GM12873 (cell line): ENCODE results near the gene CBX6.

Experiments
- TF ChIP-seq, protein P1 (sequence below): IDR thresholded peaks from 2 replicates; pipeline ENCODE4 v1.5.1; 2012; ENCODE audit warnings: low read depth, mild to moderate bottlenecking, moderate library complexity, low read length, control low read depth; ENCODE audit not compliant: insufficient read depth; ENCODE audit errors: missing control alignments

Gene CBX6

DNA sequence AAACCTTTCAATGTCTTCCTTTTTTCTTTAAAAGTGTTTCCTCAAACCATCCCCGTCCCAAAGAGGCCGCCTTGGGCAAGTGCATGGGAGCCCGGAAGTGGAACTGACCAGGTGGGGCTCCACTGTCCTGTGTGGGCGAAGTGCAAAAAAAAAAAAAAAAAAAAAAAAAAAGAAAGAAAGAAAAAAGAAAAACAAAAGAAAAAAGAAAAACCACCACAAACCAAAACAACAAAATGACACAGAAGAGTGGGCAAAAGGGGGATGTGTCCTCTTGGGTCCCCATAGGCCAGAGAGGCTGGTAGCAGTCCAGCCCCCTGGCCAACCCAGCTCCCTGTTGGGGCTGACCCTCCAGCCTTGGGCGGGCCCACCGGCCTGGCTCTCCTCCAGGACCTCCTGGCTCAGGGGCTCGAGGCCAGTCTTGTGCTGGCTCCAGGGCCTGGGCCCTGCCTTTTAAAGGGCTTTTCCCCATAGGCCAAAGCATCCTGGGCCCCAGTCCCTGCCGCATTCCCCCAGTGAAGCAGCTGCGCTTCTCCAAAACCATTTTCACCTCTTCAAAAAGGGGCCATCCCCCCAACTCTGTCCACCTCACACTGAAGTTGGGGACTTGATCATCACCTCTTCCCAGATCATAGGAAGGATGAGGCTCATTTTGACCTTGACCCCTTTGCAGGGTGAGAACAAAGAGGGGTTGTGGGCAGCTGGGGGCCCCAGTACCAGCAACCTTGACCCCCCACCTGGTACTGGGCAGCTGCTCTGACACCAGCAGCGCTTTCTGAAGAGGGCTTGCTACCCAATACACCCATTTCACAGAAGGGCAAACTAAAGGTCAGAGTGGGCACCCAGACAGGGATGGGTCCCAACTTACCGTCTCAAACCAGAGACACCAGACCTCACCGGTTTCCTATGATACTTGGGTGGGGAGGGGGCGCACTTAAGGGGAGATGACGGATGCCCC, 9.4 kb downstream of the CBX6 start:
- TF ChIP-seq, protein P1, sequence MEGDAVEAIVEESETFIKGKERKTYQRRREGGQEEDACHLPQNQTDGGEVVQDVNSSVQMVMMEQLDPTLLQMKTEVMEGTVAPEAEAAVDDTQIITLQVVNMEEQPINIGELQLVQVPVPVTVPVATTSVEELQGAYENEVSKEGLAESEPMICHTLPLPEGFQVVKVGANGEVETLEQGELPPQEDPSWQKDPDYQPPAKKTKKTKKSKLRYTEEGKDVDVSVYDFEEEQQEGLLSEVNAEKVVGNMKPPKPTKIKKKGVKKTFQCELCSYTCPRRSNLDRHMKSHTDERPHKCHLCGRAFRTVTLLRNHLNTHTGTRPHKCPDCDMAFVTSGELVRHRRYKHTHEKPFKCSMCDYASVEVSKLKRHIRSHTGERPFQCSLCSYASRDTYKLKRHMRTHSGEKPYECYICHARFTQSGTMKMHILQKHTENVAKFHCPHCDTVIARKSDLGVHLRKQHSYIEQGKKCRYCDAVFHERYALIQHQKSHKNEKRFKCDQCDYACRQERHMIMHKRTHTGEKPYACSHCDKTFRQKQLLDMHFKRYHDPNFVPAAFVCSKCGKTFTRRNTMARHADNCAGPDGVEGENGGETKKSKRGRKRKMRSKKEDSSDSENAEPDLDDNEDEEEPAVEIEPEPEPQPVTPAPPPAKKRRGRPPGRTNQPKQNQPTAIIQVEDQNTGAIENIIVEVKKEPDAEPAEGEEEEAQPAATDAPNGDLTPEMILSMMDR: no peak

DNA sequence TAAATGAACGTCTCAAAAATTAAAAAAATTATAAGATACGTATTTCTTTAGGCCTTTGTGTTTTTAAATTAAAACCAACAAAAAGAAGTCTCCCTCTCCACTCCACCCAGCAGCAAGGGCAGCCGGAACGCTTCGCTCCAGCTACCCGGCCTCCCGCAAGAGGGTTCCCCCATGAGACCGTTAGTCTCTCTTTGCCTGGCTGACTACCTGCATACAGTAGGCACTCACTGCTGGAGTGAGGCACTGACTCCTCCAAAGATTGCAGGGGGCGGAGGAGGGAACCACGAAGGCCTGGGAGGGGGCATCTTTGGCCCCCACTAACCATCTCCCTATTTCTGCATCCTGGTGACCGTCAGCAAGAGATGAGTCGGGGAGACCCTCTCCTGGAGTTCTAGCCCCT, 10.1 kb downstream of the CBX6 start:
- TF ChIP-seq, protein P1: no peak

DNA sequence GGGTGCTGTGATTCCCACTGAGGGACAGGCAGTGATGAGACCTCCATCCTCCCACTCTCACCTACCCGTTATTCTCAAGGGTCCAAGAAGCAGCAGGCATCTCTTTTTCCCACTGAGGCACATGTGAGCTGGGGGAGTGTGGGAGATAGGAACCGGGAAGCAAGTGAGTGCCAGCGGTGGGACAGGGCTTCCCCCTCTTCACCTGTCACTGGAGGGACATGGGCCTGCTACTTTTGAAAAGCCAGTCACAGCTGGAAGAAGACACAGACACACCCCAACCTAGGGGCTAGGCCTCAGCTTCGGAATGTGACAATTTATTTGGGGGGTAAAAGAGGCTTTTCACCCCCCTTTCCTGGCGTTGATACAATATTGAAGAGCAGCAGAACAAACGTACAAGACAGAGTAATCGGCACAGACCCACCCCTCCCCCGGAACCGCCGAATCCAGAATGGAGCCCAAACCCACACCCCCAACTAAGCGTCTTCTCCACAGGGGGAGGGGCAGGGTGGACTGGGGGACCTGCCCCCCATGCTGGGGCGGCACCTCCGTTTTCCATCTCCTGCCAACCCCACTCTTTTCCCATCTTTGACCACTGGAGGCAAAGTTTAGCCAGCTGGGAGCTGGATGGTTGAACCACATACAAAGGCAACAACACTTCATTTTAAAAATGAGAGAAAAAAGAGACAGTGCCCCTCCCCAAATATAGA, 10.7 kb downstream of the CBX6 start:
- TF ChIP-seq, protein P1: no peak

DNA sequence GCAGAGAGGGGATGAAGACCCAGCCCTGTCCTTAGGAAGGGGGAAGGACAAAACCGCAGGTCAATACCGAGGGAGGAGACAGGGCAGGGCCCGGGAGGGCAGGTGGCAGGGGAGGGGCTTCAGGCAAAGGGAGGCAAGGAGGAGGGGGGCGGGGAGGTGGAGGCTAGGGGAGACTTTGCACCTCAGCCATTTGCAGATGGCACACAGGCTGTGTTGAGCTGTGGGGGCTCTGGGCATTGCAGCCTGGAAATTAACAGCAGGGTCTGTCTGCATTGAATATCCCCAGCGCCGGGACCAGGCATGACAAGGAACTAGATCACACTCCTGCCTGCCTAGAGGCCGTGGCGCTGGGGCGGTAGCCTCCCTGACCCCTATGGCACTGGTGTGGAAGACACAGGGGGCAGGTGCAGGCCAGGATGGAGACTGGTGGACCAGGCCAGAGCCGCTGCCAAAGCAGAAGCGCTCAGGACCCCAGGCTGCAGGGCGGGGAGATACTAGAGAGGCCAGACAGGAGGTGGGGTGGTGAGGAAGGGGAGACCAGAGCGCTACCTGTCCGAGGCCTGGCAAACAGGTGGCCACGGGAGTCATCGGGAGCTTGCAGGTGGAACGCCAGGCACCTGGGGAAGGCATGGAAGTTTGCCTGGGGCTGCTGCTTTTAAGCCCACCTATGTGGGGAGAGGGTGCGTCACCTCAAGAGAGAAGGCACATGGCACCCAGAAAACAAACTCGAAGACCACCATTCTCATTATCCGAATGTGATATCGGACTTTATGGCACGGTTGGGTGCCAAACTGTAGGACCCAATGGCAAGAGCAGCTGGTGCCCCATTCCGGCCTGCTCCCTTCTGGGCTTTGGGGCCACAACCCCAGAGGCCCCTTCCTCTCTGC, 11.5 kb downstream of the CBX6 start:
- TF ChIP-seq, protein P1: no peak

DNA sequence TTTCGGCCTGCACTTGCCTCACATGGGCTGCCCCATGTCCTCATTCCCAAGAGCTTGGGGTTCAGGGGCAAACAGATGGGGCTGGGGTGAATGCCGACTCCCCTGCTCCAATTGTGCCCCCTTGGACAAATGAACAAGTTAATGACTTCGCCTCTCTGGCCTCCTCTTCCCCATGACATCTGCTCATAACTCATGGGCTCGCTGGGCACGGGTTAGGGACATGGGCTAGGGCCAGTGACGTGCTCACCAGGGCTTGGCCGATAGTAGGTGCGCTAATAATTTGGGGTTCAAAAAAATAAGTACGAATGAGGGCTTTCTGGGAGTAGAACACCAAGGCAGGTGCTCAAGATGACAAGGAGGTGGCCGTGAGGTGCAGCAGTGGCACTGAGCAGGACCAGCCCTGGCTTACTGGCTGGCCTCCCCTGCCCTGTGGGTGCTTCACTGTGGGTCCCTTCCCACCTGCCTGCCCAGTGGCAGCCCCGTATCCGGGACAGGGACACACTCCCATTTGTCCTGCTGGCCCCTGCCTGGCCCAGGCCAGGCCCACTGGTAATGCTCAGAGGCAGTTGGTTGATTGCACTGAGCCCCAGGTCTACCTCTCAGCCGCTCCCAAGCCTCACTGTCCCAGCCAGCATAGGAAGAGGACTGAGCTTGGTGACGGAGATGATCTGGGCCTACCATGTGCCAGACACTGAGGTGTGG, 12.3 kb downstream of the CBX6 start:
- TF ChIP-seq, protein P1: no peak

DNA sequence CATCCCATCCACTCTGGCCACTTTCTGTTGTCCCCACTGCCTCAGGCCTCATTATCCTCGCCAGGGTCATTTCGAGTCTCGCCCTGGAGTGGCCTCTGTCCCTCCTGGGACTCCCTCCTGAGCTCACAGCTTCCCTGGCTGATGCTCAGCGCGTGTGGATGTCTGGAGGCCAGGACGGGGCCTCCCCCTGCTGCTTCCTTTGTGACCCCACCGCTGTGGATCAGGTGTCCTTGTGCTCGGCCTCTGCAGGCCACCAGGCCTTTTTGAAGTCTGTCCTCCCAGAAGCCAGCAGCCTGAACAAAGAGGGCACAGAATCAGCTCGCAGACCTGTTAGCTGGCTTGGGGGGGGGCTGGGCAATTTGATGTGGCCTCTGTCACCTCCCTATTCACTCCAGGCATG, 13.5 kb downstream of the CBX6 start:
- TF ChIP-seq, protein P1: no peak
